SKM-1 (cell line): ENCODE results near the gene TIMM17A.

Source experiments
- DNase-seq: peaks from one replicate; lab custom pipeline; 2025; ENCODE audit not compliant: unreplicated experiment; lab: John Stamatoyannopoulos, UW

TIMM17A gene

GRCh38 chr1:201982623-201983379 lies 27.5 kb downstream of the TIMM17A start, which contains the start of gene RNPEP:
Gene RNPEP, plus strand, starts transcription at chr1:201982648. Its CDS starts 19 bp downstream, at chr1:201982667.
- DNase-seq: peak; percentile 92

GRCh38 chr1:201983380-201983805 lies 28.1 kb downstream of the TIMM17A start:
- no peak for DNase-seq

GRCh38 chr1:201984446-201984845 lies 29.1 kb downstream of the TIMM17A start:
- no peak for DNase-seq

GRCh38 chr1:201985355-201985754 lies 30.1 kb downstream of the TIMM17A start:
- DNase-seq: no peak

- DNase-seq: no peak
These were observed 33.3 kb downstream of the TIMM17A start for GRCh38 chr1:201988601-201989000.

GRCh38 chr1:201989354-201990128 lies 34.2 kb downstream of the TIMM17A start:
- no peak for DNase-seq

- DNase-seq: no peak
These were observed 35.1 kb downstream of the TIMM17A start for GRCh38 chr1:201990427-201990826.

GRCh38 chr1:201999625-202000238 lies 44.4 kb downstream of the TIMM17A start:
- DNase-seq: peak; percentile 76

GRCh38 chr1:202002507-202002906 lies 47.2 kb downstream of the TIMM17A start:
- DNase-seq: no peak

- DNase-seq: no peak
These were observed 49.4 kb downstream of the TIMM17A start for GRCh38 chr1:202004711-202005110.

- DNase-seq: no peak
These were observed 50.7 kb downstream of the TIMM17A start for GRCh38 chr1:202005958-202006357.

GRCh38 chr1:202007304-202007703 lies 52.0 kb downstream of the TIMM17A start:
- DNase-seq: no peak

GRCh38 chr1:202007805-202008489 lies 52.6 kb downstream of the TIMM17A start:
- DNase-seq: no peak

GRCh38 chr1:202009326-202010179 lies 54.2 kb downstream of the TIMM17A start:
- peak; percentile 73 for DNase-seq

GRCh38 chr1:202010180-202011015 lies 55.1 kb downstream of the TIMM17A start, which contains the start of gene ELF3:
Gene ELF3, plus strand, starts transcription at chr1:202010587. Its CDS starts 550 bp downstream, at chr1:202011137.
- no peak for DNase-seq

- DNase-seq: no peak
These were observed 56.7 kb downstream of the TIMM17A start for GRCh38 chr1:202011994-202012393.

GRCh38 chr1:202012544-202013478 lies 57.5 kb downstream of the TIMM17A start:
- no peak for DNase-seq

- DNase-seq: no peak
These were observed 58.3 kb downstream of the TIMM17A start for GRCh38 chr1:202013603-202014002.
